IPS-11a (cell line): ENCODE measurements around the gene CEP41.

Source experiments
- H3K4me3 ChIP-seq: one replicate; pipeline ENCODE4 v1.5.1; 2013; ENCODE audit warnings: low read depth, low read length, control low read depth

CEP41 gene

DNA sequence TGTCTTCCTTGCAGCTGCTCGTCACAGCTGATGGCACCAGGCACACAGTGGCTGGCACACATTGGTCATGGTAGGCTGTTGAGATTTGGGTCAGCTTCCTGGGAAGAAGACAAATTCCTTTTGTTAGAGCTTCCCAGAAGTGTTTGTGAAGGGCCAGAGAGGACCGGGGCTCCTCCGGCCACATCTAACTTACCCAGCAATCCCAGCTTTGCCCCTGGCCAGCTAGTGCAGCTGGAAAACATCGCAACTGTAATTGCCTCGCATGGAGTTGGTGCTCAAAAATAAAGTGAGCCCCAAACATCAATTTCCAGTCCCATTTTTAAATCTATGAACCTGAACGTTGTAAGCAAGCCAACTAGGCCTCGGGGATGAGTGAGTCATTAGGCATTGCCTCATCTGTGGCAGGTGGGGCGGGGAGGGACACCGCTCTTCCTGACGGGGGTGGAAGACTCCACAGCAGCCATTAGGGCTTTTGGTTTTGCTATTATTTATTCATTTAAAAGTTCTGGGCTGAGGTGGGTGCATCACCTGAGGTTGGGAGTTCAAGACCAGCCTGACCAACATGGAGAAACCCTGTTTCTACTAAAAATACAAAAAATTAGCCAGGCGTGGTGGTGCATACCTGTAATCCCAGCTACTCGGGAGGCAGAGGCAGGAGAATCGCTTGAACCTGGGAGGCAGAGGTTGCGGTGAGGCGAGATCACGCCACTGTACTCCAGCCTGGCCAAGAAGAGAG is 83.8 kb downstream of the CEP41 start:
- H3K4me3 ChIP-seq, result no peak overlapping the region

DNA sequence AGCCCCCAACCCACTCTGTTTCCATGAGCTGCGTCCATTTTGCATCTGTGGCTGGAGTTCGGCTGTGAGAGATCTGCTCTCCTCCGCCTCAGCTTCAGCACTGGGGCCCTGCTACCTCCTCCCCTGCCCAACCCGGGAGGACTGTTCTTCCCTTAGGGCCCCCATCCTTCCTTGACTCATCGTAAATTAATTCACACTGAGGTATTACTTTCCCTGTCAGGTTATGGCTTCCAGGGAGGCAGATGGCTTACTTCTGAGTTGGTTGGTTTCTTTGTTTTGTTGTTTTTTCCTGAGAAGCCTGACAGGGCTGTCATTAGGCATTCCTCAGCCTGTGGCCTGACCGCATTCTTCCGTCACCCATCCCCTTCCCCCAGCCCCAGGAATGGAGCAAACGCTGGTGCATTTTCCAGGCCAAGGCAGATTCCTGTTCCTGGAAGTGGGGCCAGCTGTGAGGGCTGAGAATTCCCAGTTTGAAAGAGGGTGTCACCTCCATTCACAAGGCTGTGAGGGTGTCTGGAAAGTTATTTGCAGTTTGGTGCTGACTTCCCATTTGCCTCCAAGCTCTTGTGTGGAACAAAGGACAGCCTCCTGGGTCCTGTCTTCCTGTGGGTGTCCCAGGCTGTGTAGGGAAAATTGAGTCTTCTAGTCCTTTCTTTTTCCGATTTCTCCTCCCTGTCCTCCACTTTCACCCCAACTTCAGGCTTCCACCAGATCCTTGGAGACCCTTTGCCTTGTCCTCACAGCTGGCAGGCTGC is 84.5 kb downstream of the CEP41 start:
- H3K4me3 ChIP-seq, result no peak overlapping the region

- no peak overlapping the region for H3K4me3 ChIP-seq
Observed at GRCh38 chr7:130353196-130353595, 87.6 kb downstream of the CEP41 start.

DNA sequence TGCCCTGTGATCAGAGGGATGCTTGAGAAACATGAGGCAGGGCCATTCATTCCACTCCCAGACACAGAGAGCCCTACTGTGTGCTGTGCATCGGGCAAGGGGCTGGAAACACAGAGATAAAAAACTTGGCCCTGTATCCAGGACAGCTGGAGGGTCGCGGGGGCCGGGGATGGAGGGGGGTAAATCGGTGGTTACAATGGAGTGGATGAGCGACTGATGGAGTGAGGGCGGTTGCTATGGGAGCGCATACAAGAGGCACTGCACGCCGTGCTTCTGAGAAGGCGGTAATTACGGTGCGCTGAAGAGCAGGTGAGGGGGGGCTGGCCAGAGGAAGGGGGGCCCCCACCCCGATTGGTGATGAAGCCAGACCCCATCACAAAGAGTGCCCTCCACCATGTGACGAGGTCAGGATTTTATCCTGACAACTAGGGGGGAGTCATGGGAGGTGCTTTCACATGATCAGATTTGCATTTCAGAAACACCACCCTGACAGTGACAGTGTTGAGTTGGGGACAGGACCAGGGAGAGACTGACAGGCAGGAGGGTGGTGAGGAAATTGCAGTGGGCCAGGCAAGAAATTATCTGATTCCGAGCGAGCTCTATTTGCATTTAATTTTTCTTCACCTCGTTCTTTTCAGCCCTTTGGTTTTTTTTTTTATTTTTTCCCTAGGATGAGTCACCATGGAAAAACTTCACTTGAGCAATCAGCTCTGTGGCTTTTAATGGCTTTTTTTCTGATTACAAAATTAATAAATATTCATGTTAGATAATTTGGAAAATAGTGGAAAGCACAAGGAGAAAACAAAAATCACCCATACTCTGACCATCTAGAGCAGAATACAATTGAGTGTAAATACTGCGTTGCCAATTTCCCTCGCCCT is 88.4 kb downstream of the CEP41 start:
- H3K4me3 ChIP-seq, result no peak overlapping the region

DNA sequence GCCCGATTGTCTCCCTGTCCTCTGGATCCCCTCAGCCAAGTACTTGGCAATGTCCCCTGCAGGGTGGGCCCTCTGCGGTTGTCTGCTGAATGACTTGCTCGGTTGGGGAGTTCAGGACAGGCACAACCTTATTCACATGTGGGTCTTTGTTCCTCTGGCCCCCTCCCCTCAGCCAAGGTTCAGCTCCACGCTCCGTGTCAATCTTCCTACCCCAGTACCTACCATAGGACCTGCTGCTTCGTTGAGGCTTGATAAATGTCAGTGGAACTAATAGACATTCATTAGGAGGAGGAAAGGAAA is 89.1 kb downstream of the CEP41 start:
- H3K4me3 ChIP-seq, result no peak overlapping the region

DNA sequence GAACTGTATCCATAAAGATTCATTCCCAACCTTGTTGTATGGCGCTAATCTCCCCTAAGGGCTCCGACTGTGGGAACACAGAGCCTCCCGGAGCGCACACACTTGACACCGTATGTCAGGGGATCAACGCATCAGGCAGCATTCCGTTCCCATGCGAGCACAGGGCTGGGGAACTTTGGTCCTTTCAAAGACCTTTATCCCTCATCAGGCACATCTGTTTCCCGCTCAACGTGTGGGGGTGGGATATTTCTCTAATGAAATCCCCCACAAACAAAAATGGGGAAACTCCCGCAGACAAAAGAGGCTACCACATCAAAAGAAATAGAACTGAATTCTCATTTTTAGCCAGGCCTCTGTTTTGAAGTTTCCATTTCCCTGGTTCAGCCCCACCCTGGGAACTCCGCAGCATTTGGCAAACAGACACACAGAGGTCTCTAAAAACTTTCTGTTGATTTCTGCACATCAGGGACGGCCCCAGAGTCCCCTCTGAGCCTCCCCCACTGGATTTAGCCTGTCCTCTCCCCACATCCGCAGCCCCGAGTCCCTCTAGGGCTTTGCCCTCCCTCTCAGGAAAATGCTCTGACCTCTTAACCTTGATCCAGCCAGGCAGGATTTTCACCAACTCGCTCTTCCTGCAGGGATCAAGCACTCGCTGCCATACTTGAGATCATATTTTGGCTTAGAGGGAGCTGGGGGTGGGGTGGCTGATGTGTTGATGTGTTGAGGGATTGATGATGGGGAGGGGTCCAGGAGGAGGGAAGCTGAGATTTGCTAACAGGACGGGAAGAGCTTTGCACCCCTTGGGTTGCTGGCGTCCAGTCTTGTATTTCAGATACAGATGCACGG is 89.6 kb downstream of the CEP41 start:
- H3K4me3 ChIP-seq, result no peak overlapping the region

- no peak overlapping the region for H3K4me3 ChIP-seq
Observed at GRCh38 chr7:130349911-130350782, 90.7 kb downstream of the CEP41 start.

DNA sequence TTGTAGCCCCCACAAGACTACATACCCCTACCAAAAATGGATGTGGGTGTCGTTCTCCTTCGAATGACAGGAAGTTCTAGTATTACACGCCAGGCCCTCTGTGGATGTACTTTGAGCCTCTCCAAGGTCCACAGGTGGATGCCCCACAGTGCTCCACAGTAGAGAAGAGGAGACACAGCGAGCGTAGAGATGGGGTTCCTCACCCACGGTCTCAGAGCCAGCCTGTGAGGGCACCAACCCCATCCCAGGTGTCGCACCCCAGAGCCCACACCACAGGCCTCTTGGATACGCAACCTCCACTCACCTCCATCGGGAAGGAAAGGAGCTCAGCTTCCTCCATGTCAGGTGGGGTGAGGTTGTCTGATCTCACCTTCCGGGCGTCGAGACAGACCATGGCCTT is 93.9 kb downstream of the CEP41 start:
- H3K4me3 ChIP-seq, result no peak overlapping the region

DNA sequence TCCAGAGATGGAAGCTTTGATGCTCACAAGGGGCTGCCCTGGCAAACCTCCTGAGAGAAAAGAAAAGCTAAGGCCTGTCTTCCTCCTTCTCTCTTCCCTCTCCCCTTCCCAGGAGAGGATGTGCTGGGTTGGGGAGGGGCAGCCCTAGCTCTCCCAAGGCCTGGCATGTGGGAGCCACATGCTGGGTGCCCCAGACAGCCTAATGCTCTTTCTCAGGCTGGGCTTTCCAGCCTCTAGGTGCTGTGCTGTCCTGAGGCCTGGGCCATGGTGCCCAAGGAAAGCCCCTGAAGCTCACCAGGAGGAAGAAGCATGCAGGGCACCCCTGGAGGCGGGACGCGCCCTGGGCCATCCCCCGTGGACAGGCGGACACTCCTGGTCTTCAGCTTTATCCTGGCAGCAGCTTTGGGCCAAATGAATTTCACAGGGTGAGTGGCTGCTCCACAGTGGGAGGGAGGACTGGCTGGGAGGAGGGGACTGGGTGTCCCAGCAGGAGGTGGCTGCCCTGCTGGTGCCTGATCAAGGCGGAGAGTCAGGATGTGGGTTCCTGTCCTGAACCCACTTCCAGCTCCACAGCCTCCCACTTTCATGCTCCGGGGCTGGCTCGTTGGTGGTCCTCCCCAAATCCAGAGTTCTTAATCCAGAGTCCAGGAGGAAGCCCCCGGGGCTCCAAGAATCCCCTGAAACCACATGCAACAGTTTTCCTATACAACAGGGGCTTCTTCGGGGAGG is 94.5 kb downstream of the CEP41 start:
- H3K4me3 ChIP-seq, result no peak overlapping the region

- no peak overlapping the region for H3K4me3 ChIP-seq
Observed at GRCh38 chr7:130345725-130346124, 95.1 kb downstream of the CEP41 start.

GRCh38 chr7:130345136-130345535 is 95.7 kb downstream of the CEP41 start:
- no peak overlapping the region for H3K4me3 ChIP-seq

DNA sequence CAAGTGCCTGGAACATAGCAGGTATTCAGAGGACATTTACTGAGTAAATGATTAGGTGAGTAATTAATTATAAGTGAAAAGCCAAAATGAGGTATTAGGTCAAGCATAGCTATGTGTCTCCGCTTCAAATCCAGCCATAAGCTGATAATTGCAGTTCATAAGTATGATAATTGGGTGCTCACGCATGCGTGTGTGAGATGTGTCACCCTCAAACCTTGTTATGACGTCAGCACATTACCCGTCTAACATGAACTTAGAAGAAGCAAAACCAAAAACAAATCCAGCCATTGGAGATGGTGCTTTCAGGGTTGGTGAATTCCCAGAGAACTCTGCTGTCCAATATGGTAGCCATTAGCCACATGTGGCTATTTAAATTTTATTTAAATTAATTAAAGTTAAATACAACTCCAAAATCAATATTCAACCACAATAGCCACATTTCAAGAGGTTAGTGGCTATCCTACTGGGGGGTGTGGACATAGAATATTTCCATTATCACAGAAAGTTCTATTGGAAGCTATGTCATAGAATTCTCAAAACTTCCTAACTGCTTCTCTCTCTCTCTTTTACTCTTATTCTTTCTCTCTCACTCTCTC is 96.4 kb downstream of the CEP41 start, which contains the start of gene CPA5:
TSS of gene CPA5 (plus strand) at position 546 of the 596 bp plus-strand sequence. CDS start 1,670 bp downstream, outside the sequence.
- no peak within 1 kb of the TSS for H3K4me3 ChIP-seq
